ENCODE data around the gene PSD4. TPM values are rescaled to one million over a fixed set of nuclear protein-coding genes. Genes with fewer than 3 reads are reported as not detected.

PSD4 gene
- total RNA-seq, result 27.1 and 30.7 TPM in 2 replicates
- long read RNA-seq, partial matches to known transcripts, result 0 of 4 reads
- long read RNA-seq, other reads (novel, unspliced or antisense), result 3 of 4 reads

GRCh38 chr2:113173542-113174375 is at the start of gene PSD4:
TSS of gene PSD4 (plus strand) at chr2:113173971. CDS start at chr2:113182457, 8,486 bp downstream.
- TF ChIP-seq, protein P1, sequence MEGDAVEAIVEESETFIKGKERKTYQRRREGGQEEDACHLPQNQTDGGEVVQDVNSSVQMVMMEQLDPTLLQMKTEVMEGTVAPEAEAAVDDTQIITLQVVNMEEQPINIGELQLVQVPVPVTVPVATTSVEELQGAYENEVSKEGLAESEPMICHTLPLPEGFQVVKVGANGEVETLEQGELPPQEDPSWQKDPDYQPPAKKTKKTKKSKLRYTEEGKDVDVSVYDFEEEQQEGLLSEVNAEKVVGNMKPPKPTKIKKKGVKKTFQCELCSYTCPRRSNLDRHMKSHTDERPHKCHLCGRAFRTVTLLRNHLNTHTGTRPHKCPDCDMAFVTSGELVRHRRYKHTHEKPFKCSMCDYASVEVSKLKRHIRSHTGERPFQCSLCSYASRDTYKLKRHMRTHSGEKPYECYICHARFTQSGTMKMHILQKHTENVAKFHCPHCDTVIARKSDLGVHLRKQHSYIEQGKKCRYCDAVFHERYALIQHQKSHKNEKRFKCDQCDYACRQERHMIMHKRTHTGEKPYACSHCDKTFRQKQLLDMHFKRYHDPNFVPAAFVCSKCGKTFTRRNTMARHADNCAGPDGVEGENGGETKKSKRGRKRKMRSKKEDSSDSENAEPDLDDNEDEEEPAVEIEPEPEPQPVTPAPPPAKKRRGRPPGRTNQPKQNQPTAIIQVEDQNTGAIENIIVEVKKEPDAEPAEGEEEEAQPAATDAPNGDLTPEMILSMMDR (IDR thresholded peaks at IDR 0.05; ENCODE audit: unreplicated experiment), result no peak
- peaks cover 8% of the 10 kb centered on the region for H3K4me1 Mint-ChIP-seq (ENCODE audit: low read depth)
- peaks cover 4% of the 10 kb centered on the region for H3K36me3 Mint-ChIP-seq (ENCODE audit: insufficient read depth)
- H3K27me3 Mint-ChIP-seq, result no peaks in the 10 kb centered on the region
- H3K9me3 Mint-ChIP-seq (ENCODE audit: low read depth), result no peaks in the 10 kb centered on the region
- peak within 1 kb of the TSS; percentile 13 for H3K27ac Mint-ChIP-seq
- no peak for DNase-seq (ENCODE audit: low spot score, unreplicated experiment)
- H3K4me3 Mint-ChIP-seq (ENCODE audit: low read depth), result no peak within 1 kb of the TSS

GRCh38 chr2:113124181-113124961 is 49.4 kb upstream of the PSD4 start:
- Mint-ChIP-seq H3K4me1 (ENCODE audit: low read depth) (peaks cover 7% of the 10 kb centered on the region), H3K4me3 (ENCODE audit: low read depth) (no peak overlapping the region), H3K27me3 (peaks cover 26% of the 10 kb centered on the region), H3K36me3 (ENCODE audit: insufficient read depth) (no peaks in the 10 kb centered on the region), H3K9me3 (ENCODE audit: low read depth) (no peaks in the 10 kb centered on the region), H3K27ac (no peak overlapping the region)
- TF ChIP-seq, protein P1 (IDR thresholded peaks at IDR 0.05; ENCODE audit: unreplicated experiment), result no peak
- no peak for DNase-seq (ENCODE audit: low spot score, unreplicated experiment)

GRCh38 chr2:113124984-113125855 is 48.6 kb upstream of the PSD4 start:
- H3K36me3 Mint-ChIP-seq (ENCODE audit: insufficient read depth), result no peaks in the 10 kb centered on the region
- peaks cover 7% of the 10 kb centered on the region for H3K4me1 Mint-ChIP-seq (ENCODE audit: low read depth)
- H3K4me3 Mint-ChIP-seq (ENCODE audit: low read depth), result no peak overlapping the region
- peaks cover 18% of the 10 kb centered on the region for H3K27me3 Mint-ChIP-seq
- TF ChIP-seq, protein P1 (IDR thresholded peaks at IDR 0.05; ENCODE audit: unreplicated experiment), result no peak
- no peak overlapping the region for H3K27ac Mint-ChIP-seq
- no peaks in the 10 kb centered on the region for H3K9me3 Mint-ChIP-seq (ENCODE audit: low read depth)
- DNase-seq (ENCODE audit: low spot score, unreplicated experiment), result no peak

DNA sequence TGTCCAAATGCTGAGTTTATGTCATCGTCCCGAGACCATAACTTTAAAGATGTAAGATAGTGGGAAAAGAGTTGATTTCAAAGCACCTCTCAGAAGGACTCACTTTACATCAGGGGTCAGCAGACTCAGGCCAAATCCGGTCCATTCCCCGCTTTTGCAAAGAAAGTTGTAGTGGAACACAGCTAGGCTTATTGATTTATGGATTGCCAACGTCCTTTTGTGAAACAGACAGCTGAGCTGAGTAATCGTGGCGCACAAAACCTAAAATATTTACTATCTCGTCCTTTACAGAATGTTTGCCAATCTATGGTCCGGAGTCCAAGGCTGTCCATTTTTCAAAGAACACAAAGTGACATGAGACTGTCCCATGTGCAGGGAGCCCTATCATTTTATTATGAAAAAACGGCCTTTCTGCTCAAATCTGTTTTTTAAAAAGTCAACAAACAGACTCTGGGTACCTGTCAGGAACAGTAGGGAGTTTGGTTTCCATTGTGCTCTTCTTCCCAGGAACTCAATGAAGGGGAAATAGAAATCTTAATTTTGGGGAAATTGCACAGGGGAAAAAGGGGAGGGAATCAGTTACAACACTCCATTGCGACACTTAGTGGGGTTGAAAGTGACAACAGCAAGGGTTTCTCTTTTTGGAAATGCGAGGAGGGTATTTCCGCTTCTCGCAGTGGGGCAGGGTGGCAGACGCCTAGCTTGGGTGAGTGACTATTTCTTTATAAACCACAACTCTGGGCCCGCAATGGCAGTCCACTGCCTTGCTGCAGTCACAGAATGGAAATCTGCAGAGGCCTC is 46.7 kb upstream of the PSD4 start, which contains the start of gene IL1RN:
TSS of gene IL1RN (plus strand) at position 754 of the 801 bp plus-strand sequence. CDS start at position 781, 27 bp downstream.
- H3K27ac Mint-ChIP-seq, result no peak within 1 kb of the TSS
- H3K9me3 Mint-ChIP-seq (ENCODE audit: low read depth), result no peaks in the 10 kb centered on the region
- H3K36me3 Mint-ChIP-seq (ENCODE audit: insufficient read depth), result no peaks in the 10 kb centered on the region
- DNase-seq (ENCODE audit: low spot score, unreplicated experiment), result no peak
- TF ChIP-seq, protein P1 (IDR thresholded peaks at IDR 0.05; ENCODE audit: unreplicated experiment), result no peak
- peaks cover 6% of the 10 kb centered on the region for H3K27me3 Mint-ChIP-seq
- no peak within 1 kb of the TSS for H3K4me3 Mint-ChIP-seq (ENCODE audit: low read depth)
- H3K4me1 Mint-ChIP-seq (ENCODE audit: low read depth), result peaks cover 7% of the 10 kb centered on the region
